ENCODE measurements around the gene ADTRP.

DNA sequence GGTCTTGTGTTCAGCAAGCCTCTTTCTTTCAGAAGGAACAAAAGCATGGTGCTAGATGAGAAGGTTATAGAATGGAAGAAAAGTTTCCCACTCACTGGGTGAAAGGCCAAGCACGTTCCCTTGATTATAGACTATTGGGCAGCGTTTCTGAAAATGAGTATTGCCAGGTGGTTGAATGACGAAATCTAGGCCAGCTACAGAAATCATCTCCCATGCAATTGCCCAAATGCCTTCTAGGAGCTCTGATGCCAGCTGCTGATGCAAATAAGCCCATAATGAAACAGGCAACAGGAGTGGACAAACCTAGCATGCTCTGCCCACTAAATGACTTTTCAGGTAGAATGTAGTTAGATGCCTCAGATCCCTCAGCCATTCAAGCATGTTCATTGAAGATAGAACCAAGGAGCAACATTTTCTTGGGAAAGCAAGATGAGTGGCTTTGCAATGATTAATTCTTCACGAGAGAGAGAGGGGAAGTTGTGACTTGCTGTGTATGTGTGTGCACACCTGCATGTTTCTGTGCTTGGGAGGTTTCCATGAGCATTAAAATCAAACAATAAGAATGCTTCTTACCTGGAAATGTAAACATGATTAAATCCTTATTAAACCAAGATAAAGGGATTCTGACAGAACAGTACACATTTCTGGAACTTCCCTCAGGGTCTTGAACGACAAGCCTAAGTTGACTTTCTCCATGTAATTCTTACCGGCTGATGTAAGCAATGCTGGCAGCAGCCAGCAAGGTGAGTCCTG lies 43.6 kb downstream of the ADTRP start:
- TF ChIP-seq EZH2 (IDR thresholded peaks at IDR 0.05) (no peak), CTCF (IDR thresholded peaks at IDR 0.05 in 2 of 3, conservative IDR thresholded peaks at IDR 0.05 in 1 of 3; ENCODE audit: borderline replicate concordance in 1 of 3, insufficient read depth in 1 of 3, low read depth in 2 of 3, low read length in 2 of 3) (no peak), SP1 (IDR thresholded peaks at IDR 0.05; ENCODE audit: low read depth) (no peak), POLR2A (IDR thresholded peaks at IDR 0.05; ENCODE audit: borderline replicate concordance, extremely low read depth, insufficient read depth, insufficient read length) (no peak), ATF3 (IDR thresholded peaks at IDR 0.05) (no peak), TCF7L2 (IDR thresholded peaks at IDR 0.05; ENCODE audit: borderline replicate concordance, extremely low read depth, insufficient read depth, insufficient read length) (no peak), MAX (IDR thresholded peaks at IDR 0.05) (no peak), REST (IDR thresholded peaks at IDR 0.05; ENCODE audit: low read depth) (no peak), ELF1 (IDR thresholded peaks at IDR 0.05; ENCODE audit: borderline replicate concordance, low read depth) (no peak)

Data from HCT116 (cell line).